Forelimb muscle (tissue), 1 donor: ENCODE data around the gene CBX8. TPM values are rescaled to one million over a fixed set of nuclear protein-coding genes. Genes with fewer than 3 reads are reported as not detected.

ENCODE experiments used
- DNase-seq: peaks from one replicate; pipeline ENCODE4 v3.0.0-alpha.2; 2013; ENCODE audit warnings: low read depth
- polyA plus RNA-seq: library from polyadenylated mRNA; unstranded; fragments of 120-200 nt; gene quantifications from one replicate; pipeline ENCODE4 v1.2.1, GENCODE V29; 2013; ENCODE audit not compliant: insufficient read length

Gene CBX8
- polyA plus RNA-seq, 1 donor: 5.6 TPM

DNA sequence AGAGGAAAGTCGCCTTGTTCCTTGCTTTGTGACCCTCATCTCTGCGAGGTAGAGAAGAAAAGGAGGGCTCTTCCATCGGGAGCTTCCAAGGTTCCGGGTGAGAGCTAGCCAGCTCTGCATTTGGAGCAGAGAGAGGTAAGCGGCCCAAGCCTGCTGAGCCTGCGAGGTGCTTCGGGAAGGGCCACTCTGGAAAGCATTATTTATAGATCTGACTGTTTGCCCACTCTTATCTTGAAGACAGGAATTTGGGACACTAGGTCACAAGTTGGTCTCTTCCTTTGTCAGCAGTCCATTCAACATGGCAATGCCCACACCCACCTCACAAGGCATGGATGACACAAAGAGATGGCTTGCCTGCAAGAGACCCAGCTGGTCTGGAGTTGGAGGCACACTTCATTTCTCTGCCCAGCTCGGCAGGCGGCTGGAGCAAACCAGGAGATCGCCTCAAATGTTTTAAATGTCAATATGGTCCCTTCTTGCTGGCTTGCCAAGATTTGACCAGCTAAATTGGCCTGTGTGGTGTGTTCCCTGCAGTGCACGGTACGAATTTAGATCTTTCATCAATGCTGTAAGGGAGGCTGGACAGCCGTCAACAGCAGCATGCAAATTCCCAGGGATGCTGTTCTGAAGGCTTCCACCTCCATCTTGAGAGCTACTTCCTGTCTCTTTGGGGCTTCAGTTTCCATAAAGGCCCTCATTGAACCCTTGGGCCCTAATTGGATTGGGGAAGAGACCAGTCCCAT, 22.8 kb upstream of the CBX8 start:
- no peak for DNase-seq

DNA sequence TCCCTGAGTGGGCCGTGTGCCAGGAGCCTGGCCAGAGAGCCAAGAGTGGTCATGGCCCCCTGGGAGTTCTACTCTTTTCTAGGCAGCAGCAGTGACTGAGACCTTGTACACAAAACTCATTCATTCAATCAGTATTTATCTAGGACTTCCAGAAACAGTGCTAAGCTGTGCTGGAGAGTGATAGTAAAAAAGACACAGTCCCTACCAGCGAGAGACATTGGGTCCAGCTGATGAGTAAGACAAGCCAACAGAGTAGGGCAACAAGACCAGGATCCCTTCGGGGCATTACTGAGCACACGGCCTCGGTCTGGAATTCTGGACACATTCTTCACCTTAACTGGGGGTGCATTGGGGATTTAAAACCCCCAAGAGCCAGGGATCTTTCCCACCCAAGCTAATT, 22.2 kb upstream of the CBX8 start:
- DNase-seq: no peak

DNA sequence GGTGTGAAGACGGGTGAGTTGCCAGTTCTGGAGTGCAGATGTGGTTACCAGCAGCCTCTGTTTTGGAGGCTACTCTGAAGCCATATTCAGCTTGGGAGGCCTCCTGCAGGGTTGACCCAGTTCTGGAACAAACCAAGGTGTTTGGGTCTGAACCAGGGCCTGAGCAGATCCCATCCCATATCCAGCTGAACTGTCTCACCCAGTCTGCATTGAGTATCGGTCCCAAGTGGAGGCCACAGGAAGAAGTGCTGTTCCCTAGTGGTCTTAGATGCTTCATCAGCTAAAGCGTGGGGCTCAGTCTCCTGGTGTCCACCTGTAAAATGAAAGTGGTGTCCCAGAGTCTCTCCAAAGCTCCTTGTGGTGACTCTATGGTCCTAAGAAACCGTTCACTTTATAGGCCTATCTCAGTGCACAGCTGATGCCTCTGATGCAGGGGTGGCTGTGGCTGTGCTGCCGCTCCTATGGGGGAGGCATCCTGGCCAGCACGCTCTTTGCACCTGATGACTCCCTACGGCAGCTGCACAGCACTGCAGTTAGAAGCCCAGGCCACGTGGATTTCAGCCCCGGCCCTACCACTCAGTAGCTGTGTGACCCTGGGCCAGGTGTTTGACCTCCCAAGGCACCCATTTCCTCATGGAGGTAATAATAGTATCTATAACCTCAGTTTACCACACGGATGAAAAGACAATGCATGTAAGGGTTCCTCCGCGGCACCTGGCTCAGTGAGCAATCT, 21.3 kb upstream of the CBX8 start:
- DNase-seq: no peak

DNA sequence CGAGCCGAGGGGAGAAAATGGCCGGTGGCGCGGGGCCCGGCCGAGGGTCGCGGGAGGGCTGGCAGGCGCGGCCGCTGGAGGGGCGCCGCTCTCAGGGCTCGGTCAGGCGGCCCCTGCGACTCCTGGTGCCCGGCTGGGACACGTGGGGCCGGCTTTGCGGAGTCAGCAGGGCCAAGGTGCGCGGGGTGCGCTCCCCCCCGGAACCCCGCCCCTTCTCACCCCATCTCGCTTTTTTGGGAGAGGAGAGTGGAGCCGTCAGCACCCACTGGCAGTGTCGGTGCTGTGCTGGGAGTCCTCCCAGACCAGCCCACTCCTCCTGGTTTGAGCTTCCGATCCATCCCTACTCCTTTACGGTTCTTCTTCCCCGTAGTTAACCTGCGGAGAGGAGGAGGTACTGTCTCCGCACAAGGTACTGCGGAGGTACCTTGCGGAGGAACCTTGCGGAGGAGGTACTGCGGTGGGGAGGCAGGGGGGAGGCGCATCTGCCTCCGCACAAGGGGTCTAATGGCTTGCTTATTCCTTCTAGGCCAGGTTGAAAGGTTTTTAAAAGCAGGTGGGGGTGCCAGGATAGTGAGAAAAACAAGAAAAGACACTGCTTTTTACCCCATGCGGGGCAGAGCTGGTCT, 19.1 kb upstream of the CBX8 start:
- DNase-seq: no peak

DNA sequence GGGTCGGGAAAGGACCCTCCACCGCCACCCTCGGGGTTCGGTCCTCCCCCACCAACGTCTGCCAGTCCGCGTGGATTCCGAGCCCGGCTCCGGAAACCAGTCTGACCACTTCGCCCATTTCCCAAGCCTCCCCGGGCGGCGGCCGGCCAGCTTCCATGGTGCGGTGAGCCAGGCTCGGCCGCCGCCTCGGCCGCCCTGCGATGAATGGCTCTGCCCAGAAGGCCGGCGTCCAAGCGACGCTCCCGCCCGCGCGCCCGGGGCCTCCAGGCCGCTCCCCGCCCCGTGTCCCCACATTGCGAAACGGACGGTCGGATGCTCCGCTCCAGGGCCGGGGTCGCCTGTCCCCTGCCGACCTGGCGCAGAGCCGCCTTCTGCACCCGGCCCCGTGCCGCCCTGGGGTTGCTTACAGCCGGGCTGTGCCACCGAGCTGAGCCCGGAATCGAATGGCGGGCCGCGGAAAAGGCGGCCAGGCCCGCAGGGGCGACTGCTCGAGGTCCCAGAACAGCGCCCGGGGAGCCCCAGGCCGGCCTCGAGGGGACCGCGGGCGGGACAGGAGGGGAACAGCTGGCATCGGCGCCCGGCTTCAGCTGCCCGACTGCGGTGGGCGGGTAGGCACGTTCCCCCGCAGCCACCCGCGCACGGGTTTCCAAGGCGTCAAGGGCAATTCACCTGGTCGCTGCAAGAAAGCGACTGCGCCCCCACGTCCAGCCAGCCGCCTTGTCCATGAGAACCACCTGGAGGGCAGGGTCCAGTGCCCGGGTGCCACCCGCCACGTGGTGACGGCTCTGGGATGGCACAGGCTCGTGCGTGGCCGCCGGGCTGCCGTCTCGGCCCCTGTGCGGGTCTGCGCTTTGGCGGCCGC, 18.3 kb upstream of the CBX8 start:
- no peak for DNase-seq

DNA sequence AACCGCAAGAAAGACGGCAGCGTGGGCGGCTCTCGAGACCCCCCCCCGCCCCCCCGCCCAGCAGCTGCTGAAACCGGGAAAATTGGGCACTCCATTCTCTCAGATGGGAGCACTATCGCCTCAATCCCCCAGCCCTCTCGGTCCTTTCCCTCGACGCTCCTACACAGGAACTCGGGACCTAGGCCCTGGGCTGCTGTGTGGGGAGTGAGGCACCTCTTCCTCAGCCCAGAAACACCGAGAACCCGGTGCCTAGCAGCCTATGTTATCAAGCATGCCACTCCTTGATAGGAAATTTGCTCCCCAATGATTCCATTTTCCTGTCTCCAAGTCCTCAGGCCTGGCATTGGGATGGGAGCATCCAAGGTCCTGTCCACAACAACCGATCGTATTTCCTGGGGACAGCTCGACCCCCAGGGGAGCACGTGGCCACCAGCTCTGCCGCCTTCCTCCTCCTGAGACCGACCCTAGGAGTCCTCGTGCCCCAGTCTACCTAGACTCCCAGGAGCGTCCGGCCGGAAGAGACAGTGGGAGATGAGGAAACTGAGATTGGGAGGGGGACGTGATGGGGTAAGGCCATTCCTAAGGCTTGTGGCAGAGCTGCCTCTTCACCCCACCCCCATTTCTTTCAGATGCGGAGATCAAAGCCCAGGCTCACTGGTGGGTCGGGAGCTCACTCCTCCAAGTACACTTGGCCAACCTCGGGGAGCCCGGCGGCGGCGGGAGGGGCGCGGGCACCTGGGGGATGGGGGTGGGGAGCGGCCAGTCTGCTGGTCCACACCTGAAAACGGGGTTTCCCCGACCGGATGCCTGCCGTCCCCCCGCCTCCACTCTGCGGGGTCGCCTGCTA, 17.5 kb upstream of the CBX8 start:
- no peak for DNase-seq

DNA sequence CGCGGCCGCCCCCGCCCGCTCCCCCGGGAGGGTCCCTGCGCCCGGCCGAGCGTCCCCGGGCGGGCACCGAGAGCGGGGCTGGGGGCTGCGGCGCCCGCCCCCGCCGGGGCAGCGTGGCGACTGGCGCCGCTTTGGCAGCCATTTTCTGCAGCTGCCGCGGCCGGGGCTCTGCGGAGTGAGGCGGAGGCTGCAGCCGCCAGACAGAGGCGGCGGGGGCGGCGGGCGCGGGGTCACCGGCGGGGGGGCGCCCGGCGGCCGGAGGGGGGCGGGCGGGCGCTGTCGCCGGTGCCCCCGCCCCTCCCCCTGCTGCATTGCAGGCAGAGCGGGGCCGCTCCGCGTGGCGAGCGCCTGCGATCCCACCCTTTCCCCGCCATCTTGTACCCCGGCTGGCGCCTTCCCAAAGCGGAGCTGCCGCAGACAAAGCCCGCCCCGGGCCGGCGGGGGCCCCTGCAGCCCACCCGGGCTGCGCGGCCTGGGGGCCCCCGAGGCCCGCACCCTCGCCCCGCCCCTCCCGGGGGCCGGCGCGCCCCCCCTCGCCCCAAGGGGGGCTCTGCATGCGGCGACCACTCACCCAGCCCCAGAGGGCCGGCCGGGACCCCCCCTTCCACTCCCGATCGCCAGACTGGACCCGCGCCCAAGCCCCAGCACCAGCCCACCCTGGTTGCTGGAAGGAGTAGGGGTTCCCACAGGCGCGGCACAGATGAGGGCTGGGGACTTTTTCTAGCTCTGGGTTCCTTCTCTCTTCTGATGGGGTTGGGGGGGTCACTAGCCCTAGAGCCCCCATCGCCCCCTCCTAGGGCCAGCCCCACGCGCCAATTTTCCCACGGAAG, 16.6 kb upstream of the CBX8 start:
- no peak for DNase-seq

DNA sequence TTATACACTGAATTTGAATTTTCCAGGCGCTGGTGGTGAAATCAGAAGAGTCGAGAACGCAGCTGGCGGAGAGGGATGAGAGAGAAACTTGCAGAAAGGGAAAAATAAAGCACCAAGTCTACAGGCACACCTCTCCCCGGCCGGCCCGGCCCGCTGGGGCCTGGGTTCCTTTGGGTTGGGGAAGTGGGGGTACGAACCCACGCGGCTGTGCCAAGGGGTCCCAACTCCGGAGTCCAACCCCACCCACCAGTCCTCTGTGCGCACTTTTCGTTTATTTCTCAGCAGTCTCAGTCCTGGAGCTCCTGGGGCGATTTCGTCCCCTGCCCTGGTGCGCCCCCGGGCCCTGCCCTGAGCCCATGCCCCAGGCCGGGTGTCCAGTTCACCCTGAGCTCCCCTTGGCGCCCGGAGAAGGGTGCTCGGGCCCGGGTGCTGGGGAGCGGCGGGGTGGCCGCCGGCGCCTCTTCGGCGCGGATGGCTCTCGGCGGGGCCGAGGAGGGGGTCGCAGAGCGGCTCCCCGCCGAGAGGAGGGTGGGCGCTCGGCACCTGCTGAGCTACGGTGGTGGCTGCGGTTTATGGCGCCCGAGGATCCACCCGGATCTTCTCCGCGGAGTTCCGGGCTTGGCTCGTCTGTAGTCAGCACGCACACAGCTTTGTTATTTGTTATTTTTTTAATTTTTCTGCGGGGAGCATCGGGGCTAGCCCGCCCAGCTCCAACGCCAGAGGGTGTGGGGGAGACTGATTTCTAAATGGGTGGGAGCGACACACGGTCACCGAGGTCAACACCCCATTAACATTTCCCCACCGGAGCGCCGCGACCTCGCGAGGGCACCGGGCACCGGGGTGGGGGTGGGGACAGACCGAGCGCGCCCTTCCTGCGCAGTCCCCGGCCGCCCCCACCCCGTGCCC, 15.7 kb upstream of the CBX8 start:
- no peak for DNase-seq

DNA sequence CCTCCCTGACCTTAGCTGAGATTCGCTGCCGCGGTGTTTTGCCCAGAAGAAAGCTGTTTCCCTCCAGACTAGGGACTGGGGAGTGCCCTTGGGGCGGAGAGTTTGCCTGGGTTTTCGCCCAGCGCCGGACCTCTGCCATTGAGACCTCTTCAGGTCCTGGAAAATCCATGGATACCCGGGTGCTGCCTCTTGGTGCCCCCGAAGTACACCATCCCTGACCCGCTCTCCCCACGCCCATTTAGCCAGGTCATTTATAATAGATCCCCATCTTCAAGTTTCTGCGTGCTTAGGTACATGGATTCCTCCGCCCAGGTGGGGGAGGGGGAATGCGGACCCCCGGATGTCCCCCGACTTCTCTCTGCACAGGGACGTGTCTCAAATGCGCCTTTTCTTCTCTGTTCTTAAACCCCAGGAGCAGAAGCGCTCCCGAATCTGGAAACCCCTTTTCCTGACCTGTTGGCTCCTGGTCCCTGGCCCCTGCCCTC, 15.0 kb upstream of the CBX8 start:
- no peak for DNase-seq

DNA sequence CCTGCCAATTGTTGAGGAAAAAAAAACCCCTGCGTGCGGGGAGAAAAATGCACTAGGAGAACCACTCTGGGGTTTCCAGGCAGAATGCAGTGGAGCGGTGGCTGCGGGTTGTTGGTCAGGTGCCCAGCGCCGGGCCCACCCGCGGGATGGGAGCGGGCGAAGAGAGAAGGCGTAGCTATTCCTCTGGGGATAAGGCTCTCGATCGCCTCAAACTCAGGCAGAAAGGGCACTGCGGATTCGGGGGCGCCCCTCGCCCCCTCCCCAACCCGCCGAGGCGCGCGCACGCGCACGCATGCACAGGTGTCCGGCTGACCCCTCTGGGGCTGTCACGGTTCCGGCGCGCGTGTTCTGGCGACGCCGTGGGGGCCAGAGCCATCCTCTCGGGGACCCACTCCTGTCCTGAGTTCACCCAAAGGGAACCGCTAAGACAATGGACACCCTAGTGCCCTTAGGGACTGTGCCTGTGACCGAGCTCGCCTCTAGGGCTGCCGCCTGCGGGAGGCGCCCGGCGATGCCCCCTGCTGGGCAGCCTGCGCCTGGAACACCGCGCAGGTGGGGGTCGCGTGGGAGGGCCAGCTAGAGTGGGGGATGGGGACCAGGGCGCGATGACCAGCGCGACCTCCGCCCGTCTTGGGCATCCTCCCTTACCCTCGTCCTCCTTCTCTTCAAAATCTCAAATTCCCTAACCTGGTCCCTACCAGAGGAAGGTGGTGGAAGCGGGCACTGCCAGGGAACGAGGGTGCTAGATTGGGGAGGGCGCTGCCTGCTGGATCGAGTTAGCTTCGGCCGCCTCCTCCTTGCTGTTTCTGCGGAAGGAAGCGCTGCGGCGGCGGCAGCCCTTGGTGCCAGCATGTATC, 14.4 kb upstream of the CBX8 start:
- DNase-seq: no peak

DNA sequence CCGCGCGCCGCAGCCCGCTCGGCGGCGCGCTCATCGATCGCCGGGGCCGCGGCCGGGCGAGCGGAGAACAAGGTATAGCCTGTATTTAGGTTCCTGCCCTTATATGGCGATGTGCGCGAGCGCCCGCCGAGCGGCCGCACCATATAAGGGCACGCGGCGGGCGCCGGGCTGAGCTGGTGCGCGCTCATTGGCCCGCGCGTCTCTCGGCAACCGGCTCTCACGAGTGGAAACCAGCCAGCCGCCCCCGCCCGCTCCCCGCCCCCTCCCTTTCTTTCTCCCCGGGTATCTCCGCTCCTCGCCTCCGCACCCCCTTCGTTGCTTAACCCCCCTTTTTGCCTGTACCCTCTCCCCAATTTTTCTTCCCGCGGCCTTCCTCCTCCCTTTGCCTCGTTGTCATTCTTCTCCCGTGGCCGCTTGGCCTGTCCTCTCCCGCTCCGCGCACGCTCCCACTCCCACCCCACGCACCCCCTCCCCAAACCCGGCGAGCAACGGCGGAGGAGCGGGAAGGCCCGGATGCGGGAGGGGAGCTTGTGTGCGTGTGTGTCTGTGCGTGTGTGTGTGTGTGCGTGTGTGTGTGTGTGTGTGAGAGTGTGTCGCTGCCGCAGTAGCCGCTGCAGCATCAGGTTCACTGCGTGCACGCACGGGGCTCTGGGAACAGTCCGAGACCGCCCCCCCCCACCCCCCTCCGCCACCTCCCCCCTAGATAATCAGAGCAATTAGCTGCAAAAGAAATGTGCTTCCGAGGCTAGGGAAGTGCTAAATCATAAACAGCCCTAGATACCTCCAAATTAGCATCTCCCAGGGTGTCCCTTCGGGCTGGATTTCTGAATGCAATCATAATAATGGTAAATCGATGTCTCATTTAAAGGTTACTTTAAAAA, 13.5 kb upstream of the CBX8 start:
- no peak for DNase-seq

DNA sequence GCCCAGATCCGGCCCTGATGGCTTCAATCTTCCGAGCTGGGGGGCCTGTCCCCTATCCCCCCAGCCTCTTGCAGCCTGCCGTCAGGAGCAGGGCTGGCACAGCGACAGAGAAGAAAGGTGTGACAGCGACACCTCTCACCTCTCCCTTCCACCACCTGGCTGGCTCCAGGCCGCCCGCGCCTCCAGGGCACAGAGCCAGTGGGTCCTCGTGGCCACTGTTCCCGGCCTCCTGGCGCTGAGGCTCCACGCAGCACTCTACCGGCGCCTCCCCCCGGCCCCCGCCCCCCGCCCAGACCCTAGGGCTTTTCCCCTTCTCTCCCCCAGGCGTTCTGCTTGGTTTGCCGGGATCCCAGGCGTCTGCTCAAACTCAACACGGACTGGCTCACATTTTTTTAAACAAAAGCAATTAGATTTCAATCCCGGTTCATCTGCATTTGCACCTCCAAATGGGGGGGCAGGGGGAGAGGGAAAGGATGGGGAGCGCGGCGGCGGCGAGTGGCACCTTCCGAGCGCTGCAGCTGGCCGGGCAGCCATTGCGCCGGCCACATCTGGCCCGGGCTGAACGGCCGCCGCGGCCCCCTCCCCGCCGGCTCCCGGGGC, 12.8 kb upstream of the CBX8 start:
- DNase-seq: no peak

DNA sequence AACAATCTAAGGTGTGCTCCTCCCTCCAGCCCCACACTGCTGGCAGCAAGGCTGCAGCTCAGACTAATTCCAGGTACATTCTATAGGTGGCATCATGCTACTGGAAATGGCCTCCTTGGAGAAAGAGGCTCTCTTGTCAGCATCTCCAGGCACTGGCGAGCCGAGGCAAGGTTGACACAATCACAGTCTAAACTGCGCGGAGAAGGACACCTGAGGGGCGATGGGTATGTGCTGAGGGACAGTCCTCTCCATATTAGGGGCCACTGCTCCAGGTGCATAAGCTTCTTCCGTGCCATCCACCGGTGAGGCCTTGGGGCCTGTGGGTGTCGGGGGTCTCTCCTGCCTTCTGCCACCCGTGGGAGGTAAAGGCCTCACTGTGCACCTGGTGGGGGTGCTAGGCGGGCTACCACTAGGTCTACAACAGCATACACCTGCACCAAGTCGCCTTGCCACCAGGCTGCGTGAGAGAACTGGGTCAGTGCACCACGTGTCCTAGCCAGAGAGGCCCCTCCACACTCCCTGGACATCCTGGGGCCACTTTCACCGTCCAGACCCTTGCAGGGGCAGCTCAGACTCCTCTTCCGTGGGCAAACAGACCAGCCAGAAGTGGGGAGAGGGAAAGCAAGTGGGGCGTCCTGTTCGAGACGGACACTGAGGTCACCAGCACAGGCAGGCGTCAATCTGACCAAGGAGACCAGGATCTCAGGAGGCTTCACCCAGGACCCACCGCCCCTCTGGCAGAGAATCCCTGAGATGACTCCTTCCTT, 12.1 kb upstream of the CBX8 start:
- no peak for DNase-seq

DNA sequence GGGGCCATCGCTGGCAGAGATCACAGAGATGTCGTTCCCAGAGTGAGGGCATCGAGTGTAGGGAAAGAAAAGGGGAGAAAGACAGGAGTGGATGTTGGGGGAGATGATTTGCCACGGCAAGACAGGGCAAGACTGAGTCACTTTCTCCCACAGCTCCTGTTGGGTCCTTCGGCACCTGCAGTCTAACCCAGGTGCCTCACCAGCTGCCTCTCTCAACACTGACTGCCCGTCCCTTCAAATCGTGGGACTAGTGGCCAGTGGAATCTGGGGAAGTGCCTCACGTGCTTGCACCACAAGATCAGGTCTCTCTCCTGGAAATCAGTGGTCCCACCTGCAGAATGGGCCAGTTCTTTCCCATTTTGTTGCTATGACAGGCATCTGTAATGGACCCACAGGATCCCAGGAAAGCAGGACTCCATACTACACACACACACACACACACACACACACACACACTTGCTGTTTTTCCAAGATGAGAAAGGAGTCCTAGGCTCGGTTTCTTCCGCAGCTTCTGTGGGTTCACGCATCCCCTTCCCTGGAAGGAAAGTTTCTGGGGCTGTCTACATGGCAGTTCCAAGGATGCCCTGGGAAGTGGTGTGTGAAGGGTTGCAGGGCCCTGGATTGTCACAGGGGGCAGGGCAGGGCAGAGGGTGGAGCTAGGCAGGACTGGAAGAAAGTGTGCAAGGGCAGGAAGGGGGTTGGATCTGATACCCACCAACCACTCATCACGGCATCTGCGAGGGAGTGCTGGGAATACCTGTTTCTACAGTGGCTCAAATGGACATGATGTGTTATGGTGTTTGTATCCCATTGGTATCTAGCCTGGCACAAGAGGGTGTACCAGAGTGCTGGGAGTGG, 10.2 kb upstream of the CBX8 start:
- no peak for DNase-seq

DNA sequence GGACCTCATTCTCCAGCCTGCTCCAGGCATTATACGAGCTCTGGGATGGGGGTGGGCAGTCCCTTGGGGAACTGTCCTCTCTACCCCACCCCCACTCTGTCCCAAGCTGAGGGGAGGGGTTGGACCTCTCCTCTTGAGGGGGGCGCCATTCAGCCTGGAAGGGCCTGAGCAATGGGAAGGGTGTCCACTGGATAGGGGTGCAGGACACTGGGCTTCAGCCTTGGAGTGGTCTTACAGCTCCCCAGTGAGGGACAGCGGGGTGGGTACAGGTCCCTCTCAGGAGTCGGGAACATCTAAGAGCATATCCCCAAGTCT, 9.5 kb upstream of the CBX8 start:
- DNase-seq: no peak
